Vagina (tissue), 2 donors: ENCODE measurements around the gene EIF3M. TPM values are rescaled to one million over a fixed set of nuclear protein-coding genes. Genes with fewer than 3 reads are reported as not detected.
"Not testable (repeated sequence)": the region's sequence is repeated elsewhere in the genome, so short reads cannot be mapped to it uniquely, and the experiment has no call there.

Source experiments
- DNase-seq, 2 donors: peaks; one replicate each; pipeline ENCODE4 v3.0.0-alpha.2; 2017; ENCODE audit errors: extremely low spot score in 2 of 2
- H3K27ac ChIP-seq: fragments of 200-600 bp; sonication (generic); one replicate; pipeline ENCODE4 v1.5.1; 2019
- H3K27me3 ChIP-seq: fragments of 200-600 bp; sonication (generic); one replicate; pipeline ENCODE4 v1.5.1; 2019
- H3K36me3 ChIP-seq, 2 donors: fragments of 200-600 bp; sonication (generic); one replicate each; pipeline ENCODE4 v1.5.1; 2017 to 2019
- H3K4me1 ChIP-seq: fragments of 200-600 bp; sonication (generic); one replicate; pipeline ENCODE4 v1.5.1; 2019
- H3K4me3 ChIP-seq, 2 donors: fragments of 200-600 bp; sonication (generic); 1 replicate in 1 of 2; 2 replicates in 1 of 2; pipeline ENCODE4 v1.5.1; 2016 to 2019
- H3K9me3 ChIP-seq: fragments of 200-600 bp; sonication (generic); one replicate; pipeline ENCODE4 v1.5.1; 2019
- CTCF ChIP-seq, 3 experiments: fragments of 450-650 bp in 2 of 3; fragments of 200-600 bp in 1 of 3; sonication (generic) in 1 of 3; IDR thresholded peaks; one replicate each; pipeline ENCODE4 v1.5.1; 2017 to 2019; ENCODE audit warnings: antibody characterized with exemption in 3 of 3, mild to moderate bottlenecking in 2 of 3, moderate library complexity in 2 of 3
- POLR2A ChIP-seq, 2 donors: fragments of 450-650 bp; IDR thresholded peaks; one replicate each; pipeline ENCODE4 v1.6.1; 2017; ENCODE audit warnings: antibody characterized with exemption in 2 of 2, mild to moderate bottlenecking in 2 of 2, moderate library complexity in 2 of 2
- POLR2AphosphoS5 ChIP-seq, 2 donors: sonication (generic); formaldehyde crosslinking; IDR thresholded peaks; one replicate each; pipeline ENCODE4 v1.9.0; 2017; ENCODE audit warnings: antibody characterized with exemption in 2 of 2, mild to moderate bottlenecking in 2 of 2, low read depth in 1 of 2; ENCODE audit not compliant: insufficient read depth in 1 of 2
- intact Hi-C: fragments of 100-400 bp; cut with DNase I; formaldehyde crosslinking; loops from one replicate; pipeline ENCODE4 v1.15.1; 2023
- total RNA-seq: library from RNA; depleted of rRNA; stranded (reverse); fragments of >200 nt; gene quantifications from one replicate; pipeline ENCODE4 v1.2.3, GENCODE V29; 2016

The EIF3M gene
- total RNA-seq, 1 donor from 2014 or later, result 184 TPM

GRCh38 chr11:32586576-32587190, 3.1 kb downstream of the EIF3M start:
- no peak overlapping the region for H3K27ac ChIP-seq
- intact Hi-C loops, result no loop called here

GRCh38 chr11:32594272-32594671, 10.6 kb downstream of the EIF3M start:
- H3K27me3 ChIP-seq, result no peaks in the 10 kb centered on the region
- intact Hi-C loops, result no loop called here
- no peaks in the 10 kb centered on the region for H3K4me1 ChIP-seq
- H3K27ac ChIP-seq, result no peak overlapping the region
- DNase-seq, result no peak
- TF ChIP-seq CTCF (IDR thresholded peaks at IDR 0.05) (no peak), POLR2AphosphoS5 (IDR thresholded peaks at IDR 0.05; ENCODE audit: insufficient read depth in 1 of 2, low read depth in 1 of 2) (no peak), POLR2A (IDR thresholded peaks at IDR 0.05) (no peak)
- H3K36me3 ChIP-seq, result peaks cover 0 to 88% of the 10 kb centered on the region in 2 donors
- no peak overlapping the region for H3K4me3 ChIP-seq
- H3K9me3 ChIP-seq, result no peaks in the 10 kb centered on the region

More at GRCh38 chr11:32586576-32587190, 3.1 kb downstream of the EIF3M start:
- H3K9me3 ChIP-seq, result no peaks in the 10 kb centered on the region
- no peak overlapping the region for H3K4me3 ChIP-seq
- H3K27me3 ChIP-seq, result no peaks in the 10 kb centered on the region
- peaks cover 31% of the 10 kb centered on the region for H3K4me1 ChIP-seq
- DNase-seq, result no peak
- TF ChIP-seq POLR2AphosphoS5 (IDR thresholded peaks at IDR 0.05; ENCODE audit: insufficient read depth in 1 of 2, low read depth in 1 of 2) (no peak), POLR2A (IDR thresholded peaks at IDR 0.05) (no peak), CTCF (IDR thresholded peaks at IDR 0.05) (no peak)
- peaks cover 0 to 31% of the 10 kb centered on the region in 2 donors for H3K36me3 ChIP-seq

GRCh38 chr11:32596114-32596513, 12.5 kb downstream of the EIF3M start:
- H3K27me3 ChIP-seq, H3K9me3 ChIP-seq, H3K27ac ChIP-seq, H3K4me3 ChIP-seq, DNase-seq, intact Hi-C loops, H3K4me1 ChIP-seq: not testable (repeated sequence)
- H3K36me3 ChIP-seq, result peaks cover 0 to 69% of the 10 kb centered on the region in 2 donors

- intact Hi-C loops, result no loop called here
Measured at GRCh38 chr11:32597921-32598320, 14.3 kb downstream of the EIF3M start.

GRCh38 chr11:32602657-32603415, 19.2 kb downstream of the EIF3M start:
- H3K36me3 ChIP-seq, result peaks cover 0 to 42% of the 10 kb centered on the region in 2 donors
- H3K27me3 ChIP-seq, result no peaks in the 10 kb centered on the region
- TF ChIP-seq POLR2A (IDR thresholded peaks at IDR 0.05) (no peak), CTCF (IDR thresholded peaks at IDR 0.05) (no peak)
- no peak for DNase-seq
- H3K27ac ChIP-seq, result no peak overlapping the region
- H3K4me3 ChIP-seq, result no peak overlapping the region
- H3K4me1 ChIP-seq, result no peaks in the 10 kb centered on the region
- no peaks in the 10 kb centered on the region for H3K9me3 ChIP-seq
- intact Hi-C loops, result no loop called here

More at GRCh38 chr11:32597921-32598320, 14.3 kb downstream of the EIF3M start:
- H3K4me3 ChIP-seq, result no peak overlapping the region
- H3K27ac ChIP-seq, result no peak overlapping the region
- no peaks in the 10 kb centered on the region for H3K4me1 ChIP-seq
- no peak for DNase-seq
- TF ChIP-seq POLR2AphosphoS5 (IDR thresholded peaks at IDR 0.05; ENCODE audit: insufficient read depth in 1 of 2, low read depth in 1 of 2) (no peak), POLR2A (IDR thresholded peaks at IDR 0.05) (no peak)
- H3K36me3 ChIP-seq, result peaks cover 0 to 64% of the 10 kb centered on the region in 2 donors
- H3K9me3 ChIP-seq, result no peaks in the 10 kb centered on the region
- H3K27me3 ChIP-seq, result no peaks in the 10 kb centered on the region

- Histone ChIP-seq H3K27ac (no peak overlapping the region), H3K4me3 (no peak overlapping the region), H3K27me3 (no peaks in the 10 kb centered on the region), H3K36me3 (peaks cover 0 to 31% of the 10 kb centered on the region in 2 donors), H3K4me1 (no peaks in the 10 kb centered on the region), H3K9me3 (no peaks in the 10 kb centered on the region)
- TF ChIP-seq POLR2A (IDR thresholded peaks at IDR 0.05), result no peak
- intact Hi-C loops, result no loop called here
- no peak for DNase-seq
Measured at GRCh38 chr11:32606220-32606619, 22.6 kb downstream of the EIF3M start.

- not testable (repeated sequence) for DNase-seq, H3K27ac ChIP-seq
Measured at GRCh38 chr11:32608826-32609225, 25.2 kb downstream of the EIF3M start.

More at GRCh38 chr11:32608826-32609225, 25.2 kb downstream of the EIF3M start:
- H3K4me3 ChIP-seq, intact Hi-C loops, H3K4me1 ChIP-seq, H3K9me3 ChIP-seq, H3K27me3 ChIP-seq: not testable (repeated sequence)
- peaks cover 0 to 17% of the 10 kb centered on the region in 2 donors for H3K36me3 ChIP-seq
